Measurements from ENCODE around the gene REEP3.

GRCh38 chr10:63579371-63580014 lies 58.3 kb downstream of the REEP3 start:
- no peak for TF ChIP-seq CTCF (conservative IDR thresholded peaks at IDR 0.05; ENCODE audit: low read length)
- no peak for TF ChIP-seq EZH2phosphoT487 (IDR thresholded peaks at IDR 0.05; ENCODE audit: borderline replicate concordance)

All from Loucy (cell line).